Aorta (tissue), 5 donors: Measurements from ENCODE around the gene CLVS2. TPM values are rescaled to one million over a fixed set of nuclear protein-coding genes. Genes with fewer than 3 reads are reported as not detected.

ENCODE experiments used
- ATAC-seq: fragments of 200-7000 bp; cut with Tn5 transposase; one replicate; pipeline ENCODE4 v1.9.1; 2022; ENCODE audit warnings: moderate library complexity; ENCODE audit not compliant: low FRiP score
- DNase-seq, 2 donors: peaks; one replicate each; pipeline ENCODE4 v3.0.0-alpha.2; 2020
- H3K27ac ChIP-seq, 2 donors: one replicate each; pipeline ENCODE4 v1.5.1; 2013; ENCODE audit warnings: low read length in 2 of 2, mild to moderate bottlenecking in 2 of 2, moderate library complexity in 2 of 2, control low read depth in 1 of 2, inconsistent platforms in 1 of 2, low read depth in 1 of 2
- H3K27me3 ChIP-seq, 2 donors: one replicate each; pipeline ENCODE4 v1.6.1; 2013; ENCODE audit warnings: control low read depth in 1 of 2, low read length in 1 of 2, mild to moderate bottlenecking in 1 of 2, moderate library complexity in 1 of 2; ENCODE audit not compliant: insufficient read depth in 2 of 2, control insufficient read depth in 1 of 2
- H3K36me3 ChIP-seq, 2 donors: one replicate each; pipeline ENCODE4 v1.6.1; 2013; ENCODE audit warnings: control low read depth in 1 of 2, low read length in 1 of 2, mild to moderate bottlenecking in 1 of 2; ENCODE audit not compliant: insufficient read depth in 2 of 2, control insufficient read depth in 1 of 2
- H3K4me1 ChIP-seq, 2 donors: one replicate each; pipeline ENCODE4 v1.6.1; 2013; ENCODE audit warnings: low read length in 2 of 2, control low read depth in 1 of 2, mild to moderate bottlenecking in 1 of 2, moderate library complexity in 1 of 2; ENCODE audit not compliant: insufficient read depth in 2 of 2, control insufficient read depth in 1 of 2
- H3K4me3 ChIP-seq, 2 donors: one replicate each; pipeline ENCODE4 v1.5.1; 2013; ENCODE audit warnings: low read length in 2 of 2, control low read depth in 1 of 2, mild to moderate bottlenecking in 1 of 2
- H3K9me3 ChIP-seq: one replicate; pipeline ENCODE4 v1.6.1; 2013; ENCODE audit warnings: mild to moderate bottlenecking, low read length; ENCODE audit not compliant: control insufficient read depth
- WGBS, 2 donors: extraction: QIAGEN DNeasy Blood & Tissue Kit; methylation state at CpG; one replicate each; pipeline ENCODE4 v1.1.7; 2013; 5-methylcytosine and 5-hydroxymethylcytosine counted together
- intact Hi-C, 2 donors: fragments of 100-400 bp; cut with DNase I; formaldehyde crosslinking; loops; one replicate each; pipeline versions ENCODE4 v1.14.2 to v1.15.0; 2022
- polyA plus RNA-seq, 2 donors: library from polyadenylated mRNA; stranded (reverse); fragments of 200-250 nt; gene quantifications; one replicate each; pipeline ENCODE4 v1.2.3, GENCODE V29; 2013
- total RNA-seq, 2 donors: library from RNA; stranded (reverse); fragmentation: NEBNext Ultra II Directional; extraction: Animal tissue kit (Norgen Biotek cat#: 25700); gene quantifications; one replicate each; pipeline ENCODE4 v1.2.1, GENCODE V29; 2021
- donor health status: healthy with polysubstance abuse.
- donor health status: Bipolar disorder and iron deficiency.
- donor health status: DM: no; HTN: no; CAD: no.
- donor health status: DM: no; HTN: no; CAD: no.
- donor health status: DM: yes; HTN: yes; CAD: no.

The CLVS2 gene
- total and polyA plus RNA-seq, 4 donors: under 0.01 to 0.03 TPM; not detected in 2

DNA sequence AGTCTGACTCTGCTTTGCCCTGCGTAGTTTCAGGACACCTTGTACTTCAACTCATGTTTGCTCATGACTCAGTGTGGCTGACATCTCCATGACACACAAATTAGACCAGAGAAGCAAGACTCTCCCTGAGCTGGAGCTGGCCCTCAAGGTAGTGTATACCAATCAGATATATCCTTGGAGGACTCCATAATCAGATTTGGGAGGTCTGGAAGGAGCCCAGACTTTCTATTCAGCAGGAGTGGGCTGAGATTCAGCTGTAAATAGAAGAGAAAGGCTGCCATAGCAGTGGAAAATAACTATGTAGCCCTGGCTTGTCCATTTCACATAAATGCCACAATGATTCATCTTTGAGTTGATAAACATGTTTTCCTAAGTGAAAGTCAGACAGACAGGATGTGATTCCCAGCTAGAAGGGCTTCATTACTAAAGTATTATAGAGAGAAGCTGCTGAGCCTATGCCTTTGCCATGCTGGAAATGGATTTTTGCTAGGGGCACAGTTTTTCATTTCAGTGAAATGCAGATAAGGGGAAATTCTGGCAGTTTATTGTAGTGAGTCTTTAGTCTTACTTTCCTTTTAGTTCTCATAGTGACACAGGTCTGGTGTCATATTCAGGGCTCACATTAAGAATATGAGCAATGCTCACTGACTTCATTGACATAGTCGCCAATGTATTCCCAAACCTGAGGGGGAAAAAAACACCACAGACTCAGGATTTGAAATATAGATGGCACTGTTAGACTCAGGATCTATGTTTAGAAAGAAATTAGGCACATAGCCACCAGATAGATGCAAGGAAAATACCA is 95.3 kb downstream of the CLVS2 start:
- Histone ChIP-seq H3K9me3 (no peaks in the 10 kb centered on the region), H3K27ac (no peak overlapping the region), H3K27me3 (no peaks in the 10 kb centered on the region), H3K4me3 (no peak overlapping the region), H3K4me1 (no peaks in the 10 kb centered on the region), H3K36me3 (no peaks in the 10 kb centered on the region)
- WGBS, 2 donors: 83 to 84% methylated on average over 2 of the region's 2 CpGs
- ATAC-seq (no peak), DNase-seq (no peak)
- intact Hi-C loops: no loop called here

DNA sequence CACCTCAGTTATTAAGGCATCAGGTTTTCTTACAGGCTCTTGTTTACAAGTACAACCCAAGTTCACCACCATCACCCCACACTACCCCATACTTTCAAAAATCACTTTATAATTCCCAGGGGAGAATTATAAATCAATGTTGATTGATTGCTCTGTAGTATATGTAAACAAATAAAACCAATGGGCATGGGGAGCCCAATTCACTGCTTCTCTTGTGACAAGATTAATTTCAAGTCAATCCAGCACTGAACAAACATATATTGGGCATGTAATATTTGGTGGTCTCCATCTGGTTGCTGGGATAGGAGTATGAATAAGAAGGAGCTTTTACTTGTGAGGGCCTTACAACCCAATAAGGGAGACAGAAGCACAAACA is 95.8 kb downstream of the CLVS2 start:
- no peaks in the 10 kb centered on the region for H3K4me1 ChIP-seq
- intact Hi-C loops: no loop called here
- no peak for ATAC-seq
- no peak overlapping the region for H3K4me3 ChIP-seq
- no peak overlapping the region for H3K27ac ChIP-seq
- H3K27me3 ChIP-seq: no peaks in the 10 kb centered on the region
- no peaks in the 10 kb centered on the region for H3K36me3 ChIP-seq
- no peak for DNase-seq
- H3K9me3 ChIP-seq: no peaks in the 10 kb centered on the region

DNA sequence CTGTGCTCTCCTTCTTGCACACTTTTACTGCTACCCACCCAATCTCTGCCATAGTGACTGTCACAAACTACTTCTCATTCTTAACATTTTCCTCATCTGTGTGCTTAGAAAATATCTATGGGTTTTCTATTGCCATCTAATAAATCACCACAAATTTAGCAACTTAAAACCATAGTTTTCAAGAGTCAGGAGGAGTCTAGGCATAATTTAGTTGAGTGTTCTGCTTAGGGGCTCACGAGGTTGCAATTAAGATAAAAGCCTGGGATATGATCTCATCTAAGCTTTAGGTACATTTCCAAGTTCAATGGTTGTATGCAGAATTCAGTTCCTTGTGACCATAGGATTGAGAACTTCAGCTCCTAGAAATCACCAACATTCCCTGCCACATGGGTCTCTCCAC is 98.8 kb downstream of the CLVS2 start:
- no peak for DNase-seq
- intact Hi-C loops: no loop called here
- Histone ChIP-seq H3K4me1 (no peaks in the 10 kb centered on the region), H3K27me3 (no peaks in the 10 kb centered on the region), H3K9me3 (no peaks in the 10 kb centered on the region), H3K36me3 (no peaks in the 10 kb centered on the region), H3K27ac (no peak overlapping the region), H3K4me3 (no peak overlapping the region)
- ATAC-seq: no peak
- 50% methylated on average over 1 of the region's 1 CpG for WGBS, 2 donors

GRCh38 chr6:123105561-123105960 is 109.5 kb downstream of the CLVS2 start:
- Histone ChIP-seq H3K27me3 (no peaks in the 10 kb centered on the region), H3K4me3 (no peak overlapping the region), H3K9me3 (peaks cover 2% of the 10 kb centered on the region), H3K4me1 (no peaks in the 10 kb centered on the region), H3K27ac (no peak overlapping the region), H3K36me3 (no peaks in the 10 kb centered on the region)
- 63 to 75% methylated on average over 1 of the region's 1 CpG for WGBS, 2 donors
- no peak for DNase-seq
- intact Hi-C loops: no loop called here
- ATAC-seq: no peak

GRCh38 chr6:123116370-123116769 is 120.3 kb downstream of the CLVS2 start:
- Histone ChIP-seq H3K4me3 (no peak overlapping the region), H3K9me3 (peaks cover 1% of the 10 kb centered on the region), H3K27ac (no peak overlapping the region), H3K27me3 (no peaks in the 10 kb centered on the region), H3K36me3 (no peaks in the 10 kb centered on the region), H3K4me1 (no peaks in the 10 kb centered on the region)
- no peak for DNase-seq
- 88 to 93% methylated on average over 7 of the region's 7 CpGs for WGBS, 2 donors
- intact Hi-C loops: no loop called here
- ATAC-seq: no peak

DNA sequence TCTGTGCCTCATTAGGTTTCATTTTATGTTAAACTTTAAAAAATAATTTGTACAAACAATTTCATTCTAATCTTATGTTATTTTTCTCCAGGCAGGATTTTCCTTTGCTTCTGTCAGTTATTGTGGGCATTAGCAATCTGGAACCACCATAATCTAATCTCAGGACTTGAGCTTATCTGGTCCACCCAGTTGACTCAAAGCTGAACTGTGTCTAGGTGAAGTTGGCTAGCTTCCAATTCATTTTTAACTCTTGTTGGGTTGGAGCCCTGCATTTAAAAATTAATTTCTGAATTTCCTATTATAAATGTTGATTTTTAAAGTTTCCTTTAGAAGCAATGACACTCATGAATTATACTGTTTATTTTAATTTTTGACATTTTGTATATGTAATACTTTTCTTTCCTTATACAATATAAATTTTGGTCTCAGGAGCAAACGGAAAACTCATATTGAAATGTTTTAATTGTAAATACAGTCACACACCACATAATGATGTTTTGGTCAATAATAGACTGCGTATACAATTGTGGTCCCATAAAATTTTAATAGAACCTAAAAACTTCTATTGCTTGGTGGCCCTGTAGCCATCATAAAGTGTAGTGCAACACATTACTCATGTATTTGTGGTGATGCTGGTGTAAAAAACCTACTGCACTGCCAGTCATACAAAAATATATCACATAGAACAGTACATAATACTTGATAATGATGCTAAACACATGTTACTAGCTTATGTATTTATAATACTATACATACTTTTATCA is 121.3 kb downstream of the CLVS2 start:
- DNase-seq (no peak), ATAC-seq (no peak)
- H3K36me3 ChIP-seq: no peaks in the 10 kb centered on the region
- intact Hi-C loops: no loop called here
- H3K27ac ChIP-seq: no peak overlapping the region
- no peaks in the 10 kb centered on the region for H3K9me3 ChIP-seq
- no peaks in the 10 kb centered on the region for H3K4me1 ChIP-seq
- no peaks in the 10 kb centered on the region for H3K27me3 ChIP-seq
- no peak overlapping the region for H3K4me3 ChIP-seq
- WGBS, 2 donors: 50 to 52% methylated on average over 2 of the region's 2 CpGs

GRCh38 chr6:123118811-123119210 is 122.8 kb downstream of the CLVS2 start:
- Histone ChIP-seq H3K27ac (no peak overlapping the region), H3K4me1 (no peaks in the 10 kb centered on the region), H3K27me3 (no peaks in the 10 kb centered on the region), H3K9me3 (no peaks in the 10 kb centered on the region), H3K36me3 (no peaks in the 10 kb centered on the region), H3K4me3 (no peak overlapping the region)
- DNase-seq (no peak), ATAC-seq (no peak)
- WGBS, 2 donors: 75 to 83% methylated on average over 2 of the region's 2 CpGs
- intact Hi-C loops: no loop called here
